Stimulated activated CD4-positive, alpha-beta T cell treated with anti-CD3 and anti-CD28 coated beads, Interleukin-15, amount 100 ng/mL, for 1 hour (primary cell): ENCODE results near the gene PGC.

Experiments used
- DNase-seq, 2 donors: peaks; one replicate each; pipeline ENCODE4 v3.0.0-alpha.2; 2020; ENCODE audit warnings: low read depth in 1 of 2, low spot score in 1 of 2

The PGC gene

GRCh38 chr6:41731561-41732086 is 15.6 kb downstream of the PGC start:
- no peak for DNase-seq

GRCh38 chr6:41730531-41731436 is 16.4 kb downstream of the PGC start:
- no peak for DNase-seq

GRCh38 chr6:41729624-41730023 is 17.6 kb downstream of the PGC start:
- no peak for DNase-seq

GRCh38 chr6:41728954-41729353 is 18.2 kb downstream of the PGC start:
- DNase-seq, result no peak

- no peak for DNase-seq
Observed at GRCh38 chr6:41728073-41728936, 18.9 kb downstream of the PGC start.

GRCh38 chr6:41727705-41728072 is 19.5 kb downstream of the PGC start:
- no peak for DNase-seq

GRCh38 chr6:41726876-41727275 is 20.3 kb downstream of the PGC start:
- DNase-seq, result no peak

- no peak for DNase-seq
Observed at GRCh38 chr6:41724586-41725501, 22.4 kb downstream of the PGC start.

GRCh38 chr6:41724228-41724580 is 23.0 kb downstream of the PGC start:
- no peak for DNase-seq

- DNase-seq, result no peak
Observed at GRCh38 chr6:41723530-41724227, 23.5 kb downstream of the PGC start.

- no peak for DNase-seq
Observed at GRCh38 chr6:41722969-41723529, 24.1 kb downstream of the PGC start.

GRCh38 chr6:41721414-41721813 is 25.8 kb downstream of the PGC start:
- no peak for DNase-seq

GRCh38 chr6:41720783-41721182 is 26.4 kb downstream of the PGC start:
- DNase-seq, result no peak

- no peak for DNase-seq
Observed at GRCh38 chr6:41720262-41720620, 27.0 kb downstream of the PGC start.

- DNase-seq, result no peak
Observed at GRCh38 chr6:41719436-41720261, 27.5 kb downstream of the PGC start.

GRCh38 chr6:41718828-41719227 is 28.4 kb downstream of the PGC start:
- DNase-seq, result no peak

- no peak for DNase-seq
Observed at GRCh38 chr6:41717392-41717736, 29.8 kb downstream of the PGC start.

- DNase-seq, result no peak
Observed at GRCh38 chr6:41716516-41717391, 30.4 kb downstream of the PGC start.
